Measurements from ENCODE around the gene ADAMTS15.

DNA sequence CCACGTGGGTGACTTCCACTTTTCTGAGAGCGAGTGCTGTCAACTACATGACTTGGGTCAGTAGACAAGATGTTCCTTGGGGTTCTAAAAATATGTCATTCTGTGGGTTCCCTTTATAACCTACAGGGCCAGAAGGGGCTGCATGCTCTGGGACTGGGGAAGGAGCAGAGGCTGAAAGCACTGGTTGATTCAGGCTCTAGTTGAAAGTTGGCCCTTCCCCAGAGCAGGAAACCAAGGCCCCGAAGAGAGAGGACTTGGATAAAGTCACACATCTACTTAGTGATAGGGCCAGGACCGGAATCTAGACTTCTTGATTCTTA, 9.9 kb downstream of the ADAMTS15 start:
- TF ChIP-seq, protein P1, sequence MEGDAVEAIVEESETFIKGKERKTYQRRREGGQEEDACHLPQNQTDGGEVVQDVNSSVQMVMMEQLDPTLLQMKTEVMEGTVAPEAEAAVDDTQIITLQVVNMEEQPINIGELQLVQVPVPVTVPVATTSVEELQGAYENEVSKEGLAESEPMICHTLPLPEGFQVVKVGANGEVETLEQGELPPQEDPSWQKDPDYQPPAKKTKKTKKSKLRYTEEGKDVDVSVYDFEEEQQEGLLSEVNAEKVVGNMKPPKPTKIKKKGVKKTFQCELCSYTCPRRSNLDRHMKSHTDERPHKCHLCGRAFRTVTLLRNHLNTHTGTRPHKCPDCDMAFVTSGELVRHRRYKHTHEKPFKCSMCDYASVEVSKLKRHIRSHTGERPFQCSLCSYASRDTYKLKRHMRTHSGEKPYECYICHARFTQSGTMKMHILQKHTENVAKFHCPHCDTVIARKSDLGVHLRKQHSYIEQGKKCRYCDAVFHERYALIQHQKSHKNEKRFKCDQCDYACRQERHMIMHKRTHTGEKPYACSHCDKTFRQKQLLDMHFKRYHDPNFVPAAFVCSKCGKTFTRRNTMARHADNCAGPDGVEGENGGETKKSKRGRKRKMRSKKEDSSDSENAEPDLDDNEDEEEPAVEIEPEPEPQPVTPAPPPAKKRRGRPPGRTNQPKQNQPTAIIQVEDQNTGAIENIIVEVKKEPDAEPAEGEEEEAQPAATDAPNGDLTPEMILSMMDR (IDR thresholded peaks at IDR 0.05; ENCODE audit: extremely low read depth in 1 of 2, insufficient read depth in 1 of 2, low read depth in 1 of 2, low read length in 2 of 2), result no peak
- TF ChIP-seq POLR2AphosphoS5 (IDR thresholded peaks at IDR 0.05; ENCODE audit: insufficient read depth, low read depth, low read length), result no peak

All from endothelial cell of umbilical vein (primary cell).